HG02571 (cell line): ENCODE measurements around the gene PLA2G7.
"Not testable (repeated sequence)": the region's sequence is repeated elsewhere in the genome, so short reads cannot be mapped to it uniquely, and the experiment has no call there.

ENCODE experiments used
- ATAC-seq: cut with Tn5 transposase; IDR thresholded peaks from one replicate; pipeline ENCODE4 v1.9.1; 2021; ENCODE audit warnings: mild to moderate bottlenecking, moderate library complexity; ENCODE audit not compliant: unreplicated experiment

PLA2G7 gene

DNA sequence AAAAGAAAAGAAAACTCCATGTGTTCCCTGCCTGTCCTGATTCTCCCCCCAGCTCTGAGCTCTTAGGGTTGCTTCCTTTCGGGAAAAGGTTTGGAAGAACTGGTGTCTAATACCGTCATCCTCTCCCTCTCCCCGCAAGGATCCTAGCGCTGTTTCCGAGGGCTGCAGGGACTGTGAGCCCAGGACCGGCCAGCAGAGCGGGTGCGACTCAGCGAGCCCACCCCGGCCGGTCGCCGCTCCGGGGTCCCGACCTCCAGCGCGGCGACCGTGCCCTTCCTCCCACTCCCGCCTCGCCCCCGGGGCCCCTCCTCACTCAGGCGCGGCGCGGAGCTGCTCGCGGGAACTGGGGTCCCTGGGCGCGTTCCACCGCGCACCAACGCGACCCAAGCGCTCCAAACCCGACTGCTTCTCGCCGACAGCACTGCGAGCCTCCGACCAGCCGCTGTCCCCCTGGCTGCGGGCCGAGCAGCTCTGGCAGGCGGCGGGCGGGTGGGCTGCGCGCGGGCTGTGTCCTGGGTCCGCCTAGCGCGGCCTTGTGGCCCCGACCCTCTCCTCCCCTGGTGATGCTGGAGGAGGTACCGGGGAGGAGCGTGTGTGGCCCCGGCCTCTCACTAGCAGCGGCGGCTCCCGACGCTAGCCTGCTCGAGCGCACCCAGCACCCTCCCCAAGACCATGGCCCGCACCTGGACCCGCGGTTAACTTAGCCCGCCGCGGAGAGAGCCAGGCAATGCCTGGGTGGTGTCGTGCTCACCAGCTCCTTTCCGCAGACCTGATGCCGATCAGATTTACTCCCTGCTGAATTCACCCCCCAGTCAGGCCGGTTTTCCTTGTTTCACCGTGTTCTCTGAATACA is at the start of gene PLA2G7:
PLA2G7 (minus strand) TSS at position 509 of the 853 bp plus-strand sequence. CDS start 12,484 bp downstream, outside the sequence.
- no peak for ATAC-seq

DNA sequence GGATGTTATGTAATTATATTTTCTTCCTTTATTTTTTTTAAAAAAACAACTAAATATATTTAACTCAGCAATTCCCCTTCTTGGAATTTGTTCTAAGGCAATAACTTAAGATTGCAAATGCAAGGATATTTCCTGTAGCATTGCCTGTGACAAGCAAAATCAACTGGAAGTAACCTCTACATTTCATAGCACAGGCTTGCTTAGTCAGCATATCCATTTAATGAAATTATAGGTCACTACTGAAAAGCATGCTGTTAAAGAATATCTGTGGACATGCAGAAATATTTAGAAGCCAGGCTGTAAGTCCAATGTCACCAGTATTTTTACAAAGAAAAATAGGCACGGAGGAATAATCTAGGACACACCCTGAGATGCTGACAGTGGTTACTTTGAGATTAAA is 49.4 kb upstream of the PLA2G7 start:
- no peak for ATAC-seq

DNA sequence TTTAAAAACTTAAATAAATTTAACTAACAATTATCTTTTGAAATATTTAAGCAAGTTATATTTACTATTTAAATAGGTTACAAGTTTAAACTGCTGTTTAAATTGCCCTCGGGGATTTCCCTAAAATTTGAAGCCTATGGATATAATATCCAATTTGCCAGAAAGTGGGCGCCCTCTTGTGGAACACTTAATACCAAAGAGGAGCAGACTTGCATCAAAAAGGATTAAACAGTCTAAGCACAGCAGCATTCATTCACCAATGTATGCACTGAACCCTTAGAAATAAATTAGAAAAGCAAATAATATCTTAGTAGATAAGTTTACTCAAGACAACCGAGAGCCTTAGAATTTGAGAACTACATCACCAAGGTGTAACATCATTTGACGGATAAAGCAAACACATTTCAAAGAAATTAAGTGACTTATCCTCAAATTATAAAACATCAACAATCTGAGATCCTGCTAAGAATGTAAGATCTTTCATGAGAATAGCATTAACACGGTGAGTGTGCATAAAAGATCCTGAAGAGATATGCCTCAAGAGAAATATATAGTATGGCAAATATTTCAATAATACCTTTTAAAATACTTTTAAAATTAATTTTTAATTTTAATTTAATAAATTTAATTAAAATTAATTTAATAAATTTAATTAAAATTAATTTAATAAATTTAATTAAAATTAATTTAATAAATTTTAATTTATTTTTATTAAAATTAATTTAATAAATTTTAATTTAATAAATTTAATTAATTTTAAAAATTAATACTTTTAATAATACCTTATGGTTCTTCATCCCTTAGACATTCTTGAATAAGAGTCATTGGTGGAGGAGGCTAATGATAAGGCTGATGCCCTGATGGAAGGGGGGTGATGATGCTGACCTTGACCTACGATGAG is 46.6 kb upstream of the PLA2G7 start:
- no peak for ATAC-seq

DNA sequence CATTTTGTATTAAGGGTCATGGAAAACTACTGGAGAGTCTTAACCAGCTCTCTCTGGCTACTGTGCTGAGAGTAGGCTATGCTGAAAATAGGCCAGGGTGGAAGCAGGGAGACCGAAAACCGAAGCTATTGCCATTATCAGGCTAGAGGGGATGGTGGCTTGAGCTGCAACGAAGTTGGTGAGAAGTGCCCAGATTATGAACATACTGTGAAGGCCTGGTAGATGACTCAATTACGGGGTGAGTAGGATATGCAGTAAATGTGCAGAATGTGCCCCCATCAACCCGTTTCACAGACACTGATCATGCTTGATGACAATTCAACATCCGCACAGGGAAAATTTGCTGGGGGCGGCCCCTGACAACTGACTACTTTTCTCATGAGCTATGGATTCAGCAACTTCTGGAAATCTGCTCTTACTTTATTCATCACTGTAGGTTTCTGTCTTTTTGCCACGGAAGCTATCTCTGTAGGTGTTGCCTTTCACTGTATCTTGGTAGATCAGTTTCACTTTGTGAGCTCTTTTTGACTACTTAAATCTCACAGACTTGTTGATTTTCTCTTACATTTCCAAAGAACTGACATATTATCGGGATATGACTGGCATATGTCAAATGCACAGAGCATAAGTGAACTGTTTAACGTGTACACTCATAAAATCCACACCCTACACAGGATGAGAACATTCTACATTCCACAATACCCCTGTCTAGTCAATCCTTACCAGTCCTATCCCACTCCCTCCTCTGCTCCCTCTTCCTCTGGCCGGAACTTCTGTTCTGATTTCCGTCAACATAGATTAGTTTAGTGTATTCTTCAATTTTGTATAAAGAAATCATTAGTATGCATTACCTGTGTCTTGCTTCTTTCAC is 42.5 kb upstream of the PLA2G7 start:
- no peak for ATAC-seq

DNA sequence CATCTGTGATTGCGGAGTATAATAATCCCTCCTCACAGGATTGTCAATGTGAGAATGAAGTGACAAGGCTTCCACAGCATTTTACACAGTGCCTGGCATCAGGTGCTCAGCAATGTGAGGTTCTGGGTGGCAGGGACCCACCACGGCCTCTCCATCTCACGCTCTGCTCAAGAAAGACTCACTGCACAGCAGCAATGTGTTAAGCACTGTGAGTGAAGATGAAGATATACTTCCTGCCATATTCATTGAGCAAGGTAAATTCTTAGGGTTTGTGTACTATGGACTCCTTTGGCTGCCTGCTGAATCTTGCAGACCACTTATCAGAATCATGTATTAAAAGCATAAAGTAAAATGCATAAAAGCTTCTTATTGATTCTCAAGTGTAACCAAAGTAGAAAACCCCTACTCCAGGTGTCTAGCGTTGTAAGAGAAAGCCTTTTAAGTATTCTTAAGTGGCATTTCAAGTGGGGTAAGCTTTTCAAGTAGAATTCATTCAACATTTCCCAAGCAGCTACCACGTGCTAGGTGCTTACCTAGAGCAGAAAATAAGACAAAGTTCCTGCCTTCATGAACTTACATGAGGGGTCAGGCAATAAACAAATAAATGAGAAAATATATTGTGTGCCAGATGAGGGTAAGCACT is 41.0 kb upstream of the PLA2G7 start:
- ATAC-seq = no peak

DNA sequence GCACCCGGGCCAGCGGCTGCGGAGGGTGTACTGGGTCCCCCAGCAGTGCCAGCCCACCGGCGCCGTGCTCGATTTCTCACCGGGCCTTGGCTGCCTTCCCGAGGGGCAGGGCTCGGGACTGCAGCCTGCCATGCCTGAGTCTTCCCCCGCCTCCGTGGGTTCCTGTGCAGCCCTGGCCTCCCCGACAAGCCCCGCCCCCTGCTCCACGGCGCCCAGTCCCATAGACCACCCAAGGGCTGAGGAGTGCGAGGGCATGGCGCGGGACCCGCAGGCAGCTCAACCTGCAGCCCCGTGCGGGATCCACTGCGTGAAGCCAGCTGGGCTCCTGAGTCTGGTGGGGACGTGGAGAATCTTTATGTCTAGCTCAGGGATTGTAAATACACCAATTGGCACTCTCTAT is 39.6 kb upstream of the PLA2G7 start:
- ATAC-seq = not testable (repeated sequence)

DNA sequence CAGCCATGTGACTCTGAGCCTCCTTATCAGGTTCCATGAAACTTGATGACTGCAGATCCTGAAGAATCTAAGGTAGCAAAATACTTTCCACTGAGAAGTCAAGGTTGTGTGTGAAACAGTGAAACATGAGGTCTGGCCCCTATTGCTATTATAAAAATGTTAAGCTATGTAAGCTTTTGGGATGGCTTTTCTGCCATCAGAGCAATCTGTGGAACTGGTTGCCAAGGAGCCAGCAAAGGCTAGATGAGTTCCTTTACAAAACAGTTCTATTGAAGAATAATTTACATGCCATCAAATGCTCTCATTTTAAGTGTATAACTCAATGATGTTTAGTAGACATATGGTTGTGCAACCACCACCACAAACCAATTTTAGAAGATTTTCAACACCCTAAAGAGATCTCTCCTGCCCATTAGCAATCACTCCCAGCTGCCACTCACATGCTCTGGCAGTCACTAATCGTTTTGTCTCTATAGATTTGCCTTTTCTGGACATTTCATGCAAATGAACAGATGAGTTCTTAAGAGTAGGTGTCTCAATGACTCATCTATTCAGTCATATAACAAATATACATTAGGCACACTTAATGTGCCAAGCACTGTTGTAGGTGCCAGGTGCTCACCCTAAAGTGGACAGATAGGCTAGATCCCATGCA is 38.2 kb upstream of the PLA2G7 start:
- no peak for ATAC-seq

DNA sequence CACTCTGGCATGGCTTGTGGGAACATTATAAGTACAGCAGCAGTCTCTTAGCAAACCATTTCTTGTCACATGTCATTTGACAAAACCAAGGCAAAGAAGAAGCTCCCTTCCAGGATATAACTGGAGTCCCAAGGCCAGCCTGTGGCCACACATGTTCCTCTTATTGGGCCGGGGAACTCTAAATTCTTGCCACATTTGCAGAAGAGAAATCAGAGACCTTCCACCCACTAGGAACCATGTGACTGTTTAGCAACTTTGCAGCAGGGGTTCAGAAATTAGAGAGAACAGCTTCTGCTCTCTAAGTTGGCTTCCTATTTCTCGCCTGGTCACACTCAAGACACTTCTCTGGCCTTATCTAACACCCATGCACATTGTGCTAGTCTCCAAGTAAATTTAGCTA is 37.6 kb upstream of the PLA2G7 start:
- no peak for ATAC-seq

DNA sequence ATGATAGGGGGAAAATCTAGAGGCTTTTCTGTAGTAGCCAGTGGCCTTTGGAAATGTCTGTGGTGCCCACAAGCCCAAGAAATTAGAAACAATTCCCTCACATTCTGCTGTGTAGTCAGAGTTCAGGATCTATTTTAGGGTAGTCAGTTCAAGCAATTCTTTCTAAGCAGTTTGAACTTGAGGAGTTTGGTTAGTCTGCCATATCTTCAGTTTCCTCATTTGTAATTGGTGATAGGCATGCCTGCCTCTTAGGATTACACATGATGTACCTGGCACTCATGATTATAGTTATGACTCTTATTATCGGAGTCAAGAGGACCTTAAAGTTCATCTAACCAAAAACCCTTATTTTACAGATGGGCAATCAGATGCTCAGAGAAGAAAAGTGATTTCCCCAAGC is 36.8 kb upstream of the PLA2G7 start:
- no peak for ATAC-seq

DNA sequence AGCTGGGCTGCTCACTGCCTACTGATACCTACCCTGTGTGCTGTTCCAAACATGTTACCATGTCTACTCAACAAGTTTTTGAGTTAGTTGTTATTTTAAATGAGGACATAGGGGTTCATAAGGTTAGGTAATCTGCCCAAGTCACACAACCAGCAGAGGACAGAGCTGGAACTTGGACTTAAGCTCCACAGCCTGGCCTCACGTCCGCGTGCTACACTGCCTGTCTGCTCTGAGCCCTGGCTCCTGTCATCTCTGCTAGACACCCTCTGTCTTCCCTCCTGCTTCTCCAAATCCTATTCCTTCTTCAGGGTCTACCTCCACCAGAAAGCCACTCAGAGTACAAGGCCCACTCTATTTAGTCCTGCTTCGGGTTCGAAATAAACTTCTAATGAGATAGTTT is 29.8 kb upstream of the PLA2G7 start:
- no peak for ATAC-seq

DNA sequence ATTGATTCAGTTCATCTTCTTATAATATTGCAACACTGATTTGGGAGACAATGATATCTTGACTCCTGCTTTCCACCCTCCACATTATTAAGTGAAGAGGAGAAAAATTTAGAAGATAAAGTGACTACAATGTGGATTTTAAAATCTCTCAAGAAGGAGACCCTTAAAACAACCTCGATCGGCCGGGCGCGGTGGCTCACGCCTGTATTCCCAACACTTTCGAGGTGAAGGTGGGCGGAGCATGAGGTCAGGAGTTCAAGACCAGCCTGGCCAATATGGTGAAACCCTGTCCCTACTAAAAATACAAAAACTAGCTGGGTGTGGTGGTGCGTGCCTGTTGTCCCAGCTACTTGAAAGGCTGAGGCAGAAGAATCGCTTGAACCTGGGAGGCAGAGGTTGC is 29.1 kb upstream of the PLA2G7 start:
- ATAC-seq = not testable (repeated sequence)

DNA sequence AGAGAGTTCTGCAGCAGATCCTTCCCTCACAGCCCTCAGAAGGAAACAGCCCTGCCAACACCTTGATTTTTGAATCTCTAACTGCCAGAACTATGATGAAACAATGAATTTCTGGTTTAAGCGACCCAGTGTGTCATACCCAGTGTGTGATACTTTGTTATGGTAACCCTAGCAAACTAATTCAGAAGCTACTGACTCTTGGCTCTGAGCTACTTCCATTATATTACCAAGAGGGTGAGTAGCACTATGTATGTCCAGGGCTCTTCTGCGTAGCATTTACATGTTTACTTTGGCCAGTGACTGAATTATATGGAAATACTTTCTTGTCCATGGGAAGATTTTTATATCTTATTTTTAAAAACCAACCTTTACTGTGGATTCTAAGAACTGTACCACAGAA is 28.3 kb upstream of the PLA2G7 start:
- ATAC-seq = no peak

DNA sequence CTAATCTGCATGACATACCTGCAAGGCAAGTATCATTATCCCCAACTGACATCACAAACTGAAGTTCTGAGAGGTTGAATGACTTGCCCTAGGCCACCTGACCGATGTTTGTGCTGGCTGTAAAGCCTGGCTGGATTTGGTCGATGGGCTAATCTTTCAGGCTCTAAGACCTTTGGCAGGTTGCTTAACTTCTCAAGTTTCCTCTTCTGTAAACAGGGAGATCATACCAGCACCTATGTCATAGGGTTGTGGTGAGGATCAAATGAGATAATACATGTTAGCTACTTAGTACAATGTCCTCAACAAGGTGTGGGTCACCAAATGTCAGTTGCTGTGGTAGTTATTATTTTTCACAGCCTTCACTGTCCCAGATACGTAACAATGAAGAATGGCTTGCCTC is 25.8 kb upstream of the PLA2G7 start:
- ATAC-seq = no peak

DNA sequence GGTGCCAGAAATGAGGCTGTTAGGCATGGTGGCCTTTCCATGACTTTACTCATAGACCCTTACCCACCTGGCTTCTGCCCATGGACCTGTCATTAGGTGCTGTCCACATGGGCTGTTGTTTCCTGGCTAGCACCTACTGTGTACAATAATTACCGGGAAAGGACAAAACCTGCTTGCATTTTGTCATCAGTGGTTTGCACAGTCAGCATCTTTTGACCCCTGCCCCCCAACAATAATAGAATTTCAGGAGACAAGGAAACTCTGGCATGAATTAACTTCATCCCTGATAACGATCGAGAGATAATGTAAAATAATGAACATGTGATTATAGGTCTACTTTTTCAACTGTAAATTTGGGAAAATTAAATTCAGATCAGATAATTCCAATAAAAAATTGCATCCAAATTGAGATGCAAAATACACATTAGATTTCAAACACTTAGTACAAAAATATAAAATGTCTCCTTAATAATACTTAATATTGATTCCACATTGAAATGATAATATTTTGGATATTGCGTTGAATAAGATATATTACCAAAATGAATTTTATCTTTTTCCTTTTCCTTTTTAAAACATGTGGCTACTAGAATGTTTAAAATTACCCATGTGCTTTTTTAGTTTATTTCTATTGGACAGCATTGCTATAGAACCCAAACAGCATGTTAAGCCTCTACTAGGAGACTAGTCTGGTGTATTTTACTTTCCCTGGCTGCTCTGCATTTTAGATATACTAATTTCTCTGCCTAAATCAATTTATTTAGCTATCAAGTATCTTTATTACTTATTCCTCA is 24.0 kb upstream of the PLA2G7 start:
- ATAC-seq = no peak

DNA sequence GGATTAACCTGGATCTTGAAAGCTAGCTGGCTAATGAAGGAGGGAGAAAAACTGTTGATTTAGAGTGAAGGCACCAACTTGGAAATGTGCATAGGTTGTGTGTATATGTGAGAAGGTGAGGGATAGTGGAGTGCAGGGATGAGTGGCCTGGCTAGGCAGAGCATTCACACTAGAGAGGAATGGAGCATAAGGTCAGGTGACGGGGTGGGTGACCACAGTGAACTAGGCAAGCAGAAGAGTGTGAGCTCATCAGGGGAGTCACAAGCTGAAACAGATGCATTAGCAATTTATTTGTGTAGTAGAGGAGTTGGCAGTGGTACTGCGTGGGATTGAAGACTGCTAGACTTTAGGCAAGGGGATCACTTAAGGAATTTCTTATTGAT is 22.0 kb upstream of the PLA2G7 start:
- no peak for ATAC-seq

DNA sequence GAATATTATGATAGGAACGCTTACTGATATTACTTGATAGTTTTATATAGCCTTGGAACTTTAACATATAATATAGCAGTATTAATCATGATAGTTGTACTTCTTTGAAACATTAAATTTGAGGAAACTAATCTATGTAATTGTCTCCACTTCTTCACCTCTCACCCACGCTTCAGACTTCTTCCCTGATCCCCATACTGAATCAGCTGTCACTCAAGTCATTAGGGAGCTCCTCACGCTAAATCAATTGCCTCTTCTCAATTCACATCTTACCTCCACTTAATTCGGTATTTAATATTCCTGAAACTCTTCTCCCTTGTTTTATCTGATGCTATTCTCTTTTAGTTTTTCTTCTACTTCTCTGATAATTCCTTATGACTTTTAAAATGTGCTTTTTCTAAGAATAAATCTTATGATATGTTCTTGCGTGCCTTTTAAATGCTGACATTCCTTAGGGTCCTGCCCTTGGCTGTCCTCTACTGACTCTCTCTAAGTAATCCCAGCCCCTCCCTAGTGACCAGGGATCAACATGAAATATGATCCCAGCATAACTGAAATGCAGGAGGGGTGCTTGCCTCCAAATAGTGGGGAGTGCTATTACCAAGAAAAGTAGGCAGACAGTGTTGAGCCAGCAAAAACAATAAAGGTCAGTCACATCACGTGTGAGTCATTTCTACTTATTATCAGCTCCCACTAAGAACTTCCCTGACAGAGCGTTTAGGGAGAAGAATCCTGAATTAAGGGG is 21.5 kb upstream of the PLA2G7 start:
- ATAC-seq = no peak

DNA sequence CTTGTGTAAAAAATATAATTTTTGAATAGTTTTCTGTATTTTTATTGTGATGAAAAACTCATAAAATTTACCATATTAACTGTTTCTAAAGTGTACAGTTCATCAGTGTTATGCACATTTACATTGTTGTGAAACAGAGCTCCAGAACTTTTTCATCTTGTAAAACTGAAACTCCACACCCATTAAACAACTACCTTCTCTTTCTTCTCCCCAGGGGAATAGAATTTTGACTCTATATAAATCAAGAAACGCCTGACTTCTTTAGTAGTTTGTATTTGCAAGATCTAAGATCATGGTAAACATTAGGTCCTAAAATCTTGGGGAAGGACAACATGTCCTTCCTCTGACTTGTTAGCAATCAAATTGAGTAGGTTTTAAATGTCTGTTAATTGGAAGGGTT is 20.7 kb upstream of the PLA2G7 start:
- no peak for ATAC-seq

DNA sequence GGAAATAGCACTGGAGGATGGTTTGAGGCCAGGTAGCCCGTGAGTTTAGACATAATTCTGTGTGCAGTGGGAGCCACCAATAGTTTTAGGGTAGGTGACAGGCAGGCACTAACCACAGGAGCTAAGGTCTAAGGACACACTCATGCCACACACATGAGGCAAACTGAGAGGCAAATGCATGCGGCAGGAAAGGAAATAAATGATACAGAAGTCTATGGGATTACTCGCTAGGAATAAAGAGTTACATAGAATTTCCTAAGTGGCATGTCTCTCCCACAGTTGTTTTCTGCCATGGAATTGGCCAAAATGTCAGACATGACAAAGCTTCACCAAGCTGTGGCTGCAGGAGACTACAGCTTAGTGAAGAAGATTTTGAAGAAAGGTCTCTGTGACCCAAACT is 16.5 kb upstream of the PLA2G7 start:
- ATAC-seq = no peak

DNA sequence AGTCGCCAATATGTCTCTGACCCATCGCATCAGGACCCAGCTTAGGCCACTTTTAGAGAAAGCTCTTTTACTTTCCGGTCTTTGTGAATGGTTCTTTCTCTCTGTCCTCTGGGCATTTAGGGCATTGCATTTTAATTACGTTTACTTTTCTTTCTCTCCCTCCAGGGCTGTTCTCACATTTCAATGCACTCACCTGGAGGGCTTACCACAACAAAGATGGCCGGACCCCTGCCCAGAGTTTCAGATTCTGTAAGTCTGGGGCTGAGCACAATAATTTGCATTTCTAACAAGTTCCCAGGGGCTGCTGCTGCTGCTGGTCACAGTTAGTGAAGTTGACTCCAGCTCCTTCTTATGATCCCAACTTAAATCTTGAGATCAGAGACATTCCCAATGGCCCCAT is 14.6 kb upstream of the PLA2G7 start:
- ATAC-seq = no peak
